Activated naive CD4-positive, alpha-beta T cell treated with anti-CD3 and anti-CD28 coated beads for 36 hours (primary cell): ENCODE data around the gene BCL2. TPM values are rescaled to one million over a fixed set of nuclear protein-coding genes. Genes with fewer than 3 reads are reported as not detected.
A peak's percentile ranks its signal among the peaks of the same experiment; 100 is the strongest.
"Not testable (repeated sequence)": the region's sequence is repeated elsewhere in the genome, so short reads cannot be mapped to it uniquely, and the experiment has no call there.

ENCODE experiments used
- CTCF ChIA-PET: fragments of 350-600 bp; sonication (Branson Sonifier 250); formaldehyde crosslinking; loops from one replicate; lab custom pipeline; 2021; ENCODE audit warnings: antibody characterized with exemption; lab: Charles Lee
- DNase-seq: peaks from one replicate; pipeline ENCODE4 v3.0.0-alpha.2; 2020
- H3K27ac Mint-ChIP-seq: one replicate; pipeline ENCODE4 v1.8.0; 2021; ENCODE audit warnings: mild to moderate bottlenecking, mixed read lengths
- H3K27me3 Mint-ChIP-seq: one replicate; pipeline ENCODE4 v1.8.0; 2021; ENCODE audit warnings: low read depth, mixed read lengths
- H3K36me3 Mint-ChIP-seq: one replicate; pipeline ENCODE4 v1.8.0; 2021; ENCODE audit warnings: low read depth, mixed read lengths
- H3K4me1 Mint-ChIP-seq: one replicate; pipeline ENCODE4 v1.8.0; 2021; ENCODE audit warnings: low read depth, mixed read lengths
- H3K4me3 Mint-ChIP-seq: one replicate; pipeline ENCODE4 v1.8.0; 2021; ENCODE audit warnings: mild to moderate bottlenecking, moderate library complexity, mixed read lengths
- H3K9me3 Mint-ChIP-seq: one replicate; pipeline ENCODE4 v1.8.0; 2021; ENCODE audit warnings: mixed read lengths
- intact Hi-C: fragments of 100-400 bp; cut with micrococcal nuclease; formaldehyde crosslinking; loops from one replicate; pipeline ENCODE4 v1.15.1; 2023
- total RNA-seq, 2 experiments: library from RNA; stranded (reverse); gene quantifications; one replicate each; pipeline ENCODE4 v1.2.3, GENCODE V29; 2021

BCL2 gene
- total RNA-seq, 2 experiments from 2014 or later: 48.4 to 49.6 TPM

DNA sequence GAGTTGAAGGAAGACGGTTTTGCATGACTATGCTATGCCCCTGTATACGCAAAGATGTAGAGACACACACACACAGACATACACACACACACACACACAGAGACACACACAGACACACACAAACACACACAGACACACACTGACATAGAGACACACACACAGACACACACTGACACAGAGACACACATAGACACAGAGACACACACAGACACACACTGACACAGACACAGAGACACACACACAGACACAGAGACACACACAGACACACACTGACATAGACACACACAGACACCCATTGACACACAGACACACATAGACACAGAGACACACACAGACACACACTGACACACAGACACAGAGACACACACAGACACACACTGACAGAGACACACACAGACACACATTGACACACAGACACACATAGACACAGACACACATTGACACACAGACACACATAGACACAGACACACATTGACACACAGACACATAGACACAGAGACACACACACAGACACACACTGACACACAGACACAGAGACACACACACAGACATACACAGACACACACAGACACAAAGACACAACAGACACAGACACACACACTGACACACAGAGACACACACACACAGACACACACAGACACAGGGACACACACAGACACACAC lies 121.3 kb downstream of the BCL2 start:
- peaks cover 1% of the 10 kb centered on the region for H3K36me3 Mint-ChIP-seq
- H3K27ac Mint-ChIP-seq: no peak overlapping the region
- CTCF ChIA-PET: interaction anchor here (1.0 to 2.5 kb wide), 4 partner anchors 40 to 120 kb away, joined by 3 to 10 read pairs (median 4); no protein-coding TSS in a partner anchor
- no peaks in the 10 kb centered on the region for H3K27me3 Mint-ChIP-seq
- H3K4me1 Mint-ChIP-seq: peaks cover 20% of the 10 kb centered on the region
- H3K9me3 Mint-ChIP-seq: no peaks in the 10 kb centered on the region
- DNase-seq: no peak
- H3K4me3 Mint-ChIP-seq: no peak overlapping the region
- intact Hi-C loops: no loop called here

DNA sequence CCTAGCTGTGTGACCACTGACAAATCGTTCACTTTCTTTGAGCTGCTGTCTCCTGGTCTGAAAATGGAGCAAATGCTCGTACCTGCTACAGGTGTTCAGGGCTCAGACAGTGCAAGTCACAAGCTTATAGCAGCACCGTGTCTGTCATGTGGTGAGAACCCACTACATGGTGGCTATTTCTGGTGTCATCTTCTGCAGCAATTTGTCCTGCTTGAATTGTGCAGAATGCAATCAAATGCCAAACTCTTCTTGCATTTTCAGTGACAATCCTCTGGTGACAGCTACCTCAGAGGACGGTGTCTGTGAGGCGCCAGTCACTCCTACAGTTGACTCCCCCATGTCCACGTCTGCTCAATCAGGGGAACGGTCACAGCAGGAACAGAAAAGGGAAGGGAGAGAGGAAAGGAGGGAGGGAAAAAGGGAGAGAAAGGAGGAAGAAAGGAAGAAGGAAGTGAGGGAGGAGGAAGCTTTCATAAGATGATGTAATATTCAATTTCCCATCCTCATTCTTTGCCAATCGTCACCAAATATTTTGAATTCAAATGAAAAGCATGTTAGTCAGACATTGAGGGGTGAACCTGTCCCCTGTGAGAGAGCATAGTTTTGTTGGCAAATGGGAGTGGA lies 122.2 kb downstream of the BCL2 start:
- peak; percentile 40 for DNase-seq

DNA sequence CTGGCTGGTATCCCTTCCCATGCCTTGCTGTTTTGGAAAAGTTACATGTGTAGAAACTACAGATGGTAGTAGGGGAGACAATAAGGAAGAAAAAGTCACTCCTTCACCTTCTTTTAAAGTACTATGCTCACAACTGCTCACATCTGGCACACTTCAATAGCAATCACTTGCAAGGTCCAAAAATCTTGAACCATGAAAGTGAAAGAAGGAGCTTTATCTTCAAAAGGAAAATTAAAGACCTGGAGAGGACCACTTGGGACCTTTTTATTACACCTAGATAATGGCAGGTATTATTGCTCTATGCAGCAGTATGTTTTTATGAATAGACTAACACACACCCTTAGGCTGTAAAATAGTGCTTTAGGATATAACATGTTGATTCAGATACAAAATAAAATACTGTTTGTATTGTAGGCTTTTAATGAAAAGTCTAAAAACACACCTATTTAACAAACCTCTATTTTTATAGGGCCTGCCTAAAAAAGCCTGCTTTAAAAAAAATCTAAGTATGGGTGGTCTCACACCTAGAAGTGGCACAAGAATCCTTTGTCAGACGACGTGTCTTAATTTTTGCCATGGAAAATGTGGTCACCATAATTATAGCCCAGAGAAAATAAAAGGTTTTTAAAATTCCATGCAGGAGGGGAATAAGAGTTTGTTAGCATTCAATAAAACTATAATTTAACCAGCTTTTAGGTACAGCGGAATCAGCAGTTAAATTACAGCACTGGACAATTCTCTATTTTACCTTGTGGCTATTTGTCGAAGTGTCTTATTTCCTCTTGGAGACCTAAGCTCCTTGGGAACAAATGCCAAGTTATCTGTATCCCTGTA lies 124.0 kb downstream of the BCL2 start:
- Mint-ChIP-seq H3K9me3 (peaks cover 2% of the 10 kb centered on the region), H3K36me3 (peaks cover 6% of the 10 kb centered on the region), H3K27ac (no peak overlapping the region), H3K4me3 (no peak overlapping the region), H3K4me1 (peaks cover 25% of the 10 kb centered on the region), H3K27me3 (no peaks in the 10 kb centered on the region)
- intact Hi-C loops: loop anchor here (2.0 kb wide), 1 partner anchor 35 kb away; no protein-coding TSS in a partner anchor
- CTCF ChIA-PET: interaction anchor here (0.7 to 2.5 kb wide), 9 partner anchors 10 to 123 kb away, joined by 3 to 10 read pairs (median 3); no protein-coding TSS in a partner anchor
- no peak for DNase-seq

More for the DNA sequence above, 122.2 kb downstream of the BCL2 start:
- intact Hi-C loops: loop anchor here (1.0 to 2.0 kb wide), 2 partner anchors 10 to 37 kb away; no protein-coding TSS in a partner anchor
- peaks cover 3% of the 10 kb centered on the region for H3K36me3 Mint-ChIP-seq
- peaks cover 20% of the 10 kb centered on the region for H3K4me1 Mint-ChIP-seq
- no peaks in the 10 kb centered on the region for H3K9me3 Mint-ChIP-seq
- H3K27ac Mint-ChIP-seq: no peak overlapping the region
- H3K27me3 Mint-ChIP-seq: no peaks in the 10 kb centered on the region
- CTCF ChIA-PET: interaction anchor here (0.7 to 2.5 kb wide), 11 partner anchors 9 to 121 kb away, joined by 3 to 10 read pairs (median 3); no protein-coding TSS in a partner anchor
- H3K4me3 Mint-ChIP-seq: no peak overlapping the region

DNA sequence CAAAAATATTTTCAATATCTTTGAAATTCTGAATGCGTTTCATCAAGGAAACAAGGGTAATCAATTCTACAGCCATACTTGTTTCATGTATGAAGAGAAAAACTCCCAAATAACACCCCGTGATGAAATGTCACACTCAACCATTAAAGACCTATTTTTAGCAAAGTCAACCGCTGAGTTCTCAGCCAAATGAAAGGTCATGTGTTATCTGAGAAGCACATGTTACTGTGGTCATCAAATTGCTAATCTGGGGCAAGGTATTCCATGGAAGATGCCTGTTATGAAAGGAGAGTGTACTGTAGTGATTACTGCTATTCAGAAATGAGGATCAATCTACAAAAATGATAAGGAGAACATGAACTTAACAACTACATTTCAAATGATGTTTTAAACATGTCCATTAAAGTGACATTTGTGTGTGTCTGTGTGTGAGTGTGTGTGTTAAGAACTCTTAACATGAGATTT lies 126.7 kb downstream of the BCL2 start:
- no peak for DNase-seq
- Mint-ChIP-seq H3K27ac (peak overlapping the region; percentile 19), H3K4me3 (no peak overlapping the region), H3K36me3 (peaks cover 6% of the 10 kb centered on the region), H3K4me1 (peaks cover 44% of the 10 kb centered on the region), H3K9me3 (peaks cover 2% of the 10 kb centered on the region), H3K27me3 (no peaks in the 10 kb centered on the region)
- CTCF ChIA-PET: interaction anchor here (1.0 kb wide), 1 partner anchor 125 kb away, joined by 4 read pairs; no protein-coding TSS in a partner anchor
- intact Hi-C loops: no loop called here

DNA sequence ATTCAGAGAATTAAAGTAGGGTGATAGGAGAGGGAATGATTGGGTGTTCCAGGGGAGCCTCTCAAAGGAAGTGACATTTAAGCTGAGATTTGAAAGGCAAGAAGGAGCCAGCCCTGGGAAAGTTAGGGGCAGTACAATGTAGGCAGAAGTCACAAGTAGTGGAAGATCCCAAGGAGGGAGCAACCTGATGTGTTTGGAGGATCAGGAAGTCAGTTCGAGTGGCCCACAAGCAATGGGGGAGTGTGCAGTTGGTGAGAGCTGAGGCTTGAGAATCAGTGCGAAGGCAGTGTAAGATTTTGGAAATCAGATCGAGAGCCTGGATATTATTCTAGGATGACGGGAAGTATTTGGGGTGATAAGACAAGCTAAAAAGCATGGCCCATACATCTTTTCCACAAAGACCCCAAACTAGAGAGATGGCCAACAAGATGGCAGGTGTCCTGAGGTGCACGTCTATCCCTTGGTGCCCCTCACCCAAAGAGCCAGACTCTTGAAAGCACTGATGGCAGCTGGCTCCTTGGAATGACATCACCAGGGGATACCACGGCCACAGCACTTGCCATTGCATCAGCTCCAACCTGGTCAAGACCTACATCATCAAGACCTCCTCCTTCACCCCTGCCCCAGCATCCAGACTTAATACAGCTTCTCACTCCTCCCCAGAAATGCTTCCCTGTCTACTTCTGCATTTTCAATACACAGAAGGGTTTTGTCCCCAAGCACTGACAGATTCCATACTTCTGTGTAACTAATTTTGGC lies 127.3 kb downstream of the BCL2 start:
- Mint-ChIP-seq H3K4me1 (peaks cover 50% of the 10 kb centered on the region), H3K27me3 (no peaks in the 10 kb centered on the region), H3K27ac (peak overlapping the region; percentile 19), H3K36me3 (peaks cover 6% of the 10 kb centered on the region), H3K4me3 (no peak overlapping the region), H3K9me3 (peaks cover 2% of the 10 kb centered on the region)
- CTCF ChIA-PET: interaction anchor here (1.0 kb wide), 1 partner anchor 126 kb away, joined by 4 read pairs; no protein-coding TSS in a partner anchor
- intact Hi-C loops: no loop called here
- no peak for DNase-seq

DNA sequence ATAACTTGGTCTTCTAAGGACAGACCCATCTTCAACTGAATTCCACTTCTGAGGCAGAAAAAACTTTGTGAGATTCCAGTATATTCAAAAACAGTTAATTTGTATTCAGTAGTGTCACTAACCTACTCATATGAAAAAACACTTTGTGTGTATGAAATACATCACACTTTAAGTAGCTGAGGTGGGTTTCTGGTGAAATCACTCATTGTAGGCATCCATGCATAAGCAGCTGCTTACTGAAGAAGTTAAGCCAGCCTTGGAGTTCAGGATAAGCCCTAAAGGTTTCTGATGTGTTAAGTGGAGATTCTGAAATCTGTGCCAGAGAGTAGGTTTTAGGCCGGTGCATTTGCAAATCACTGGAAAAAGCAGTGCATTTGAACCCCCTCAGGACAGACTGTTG lies 128.2 kb downstream of the BCL2 start:
- no peak for DNase-seq
- Mint-ChIP-seq H3K36me3 (peaks cover 6% of the 10 kb centered on the region), H3K27me3 (no peaks in the 10 kb centered on the region), H3K4me3 (no peak overlapping the region), H3K4me1 (peaks cover 59% of the 10 kb centered on the region), H3K9me3 (peaks cover 2% of the 10 kb centered on the region), H3K27ac (no peak overlapping the region)
- intact Hi-C loops: no loop called here
- CTCF ChIA-PET: interaction anchor here (1.7 kb wide), 1 partner anchor 13 kb away, joined by 3 read pairs; no protein-coding TSS in a partner anchor

DNA sequence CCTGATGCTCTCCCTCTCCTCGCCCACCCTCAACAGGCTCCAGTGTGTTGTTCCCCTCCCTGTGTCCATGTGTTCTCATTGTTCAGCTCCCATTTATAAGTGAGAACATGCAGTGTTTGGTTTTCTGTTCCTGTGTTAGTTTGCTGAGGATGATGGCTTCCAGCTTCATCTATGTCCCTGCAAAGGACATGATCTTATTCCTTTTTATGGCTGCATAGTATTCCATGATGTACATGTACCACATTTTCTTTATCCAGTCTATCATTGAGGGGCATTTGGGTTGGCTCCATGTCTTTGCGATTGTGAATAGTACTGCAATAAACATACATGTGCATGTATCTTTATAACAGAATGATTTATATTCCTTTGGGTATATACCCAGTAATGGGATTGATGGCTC lies 128.7 kb downstream of the BCL2 start:
- H3K27ac Mint-ChIP-seq, DNase-seq, H3K27me3 Mint-ChIP-seq, H3K4me3 Mint-ChIP-seq, H3K9me3 Mint-ChIP-seq, H3K36me3 Mint-ChIP-seq, intact Hi-C loops: not testable (repeated sequence)
- H3K4me1 Mint-ChIP-seq: peaks cover 63% of the 10 kb centered on the region
- CTCF ChIA-PET: interaction anchor here (1.7 kb wide), 1 partner anchor 13 kb away, joined by 3 read pairs; no protein-coding TSS in a partner anchor

DNA sequence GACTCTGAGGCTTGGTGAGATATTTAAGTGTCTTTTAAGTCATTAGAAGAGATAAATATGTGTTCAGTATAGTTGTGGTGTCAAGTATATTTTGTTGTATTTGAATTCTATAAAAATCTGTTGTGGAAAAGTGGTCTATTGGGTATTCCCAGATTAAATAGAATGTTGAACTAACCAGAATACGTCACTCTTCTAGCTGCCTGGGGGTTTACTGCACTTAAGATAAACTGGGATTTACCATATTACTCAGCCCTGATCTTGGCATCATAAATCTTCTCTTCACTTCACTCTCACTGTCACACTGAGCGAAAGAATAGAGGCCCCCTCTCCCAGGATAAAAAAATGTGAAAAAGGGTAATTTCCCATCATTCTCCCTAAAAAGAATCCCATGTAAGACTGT lies 129.8 kb downstream of the BCL2 start:
- peaks cover 69% of the 10 kb centered on the region for H3K4me1 Mint-ChIP-seq
- intact Hi-C loops: no loop called here
- DNase-seq: no peak
- peaks cover 2% of the 10 kb centered on the region for H3K9me3 Mint-ChIP-seq
- H3K36me3 Mint-ChIP-seq: peaks cover 7% of the 10 kb centered on the region
- CTCF ChIA-PET: interaction anchor here (0.6 kb wide), 1 partner anchor 13 kb away, joined by 3 read pairs; no protein-coding TSS in a partner anchor
- peak overlapping the region; percentile 46 for H3K27ac Mint-ChIP-seq
- H3K27me3 Mint-ChIP-seq: no peaks in the 10 kb centered on the region
- no peak overlapping the region for H3K4me3 Mint-ChIP-seq

DNA sequence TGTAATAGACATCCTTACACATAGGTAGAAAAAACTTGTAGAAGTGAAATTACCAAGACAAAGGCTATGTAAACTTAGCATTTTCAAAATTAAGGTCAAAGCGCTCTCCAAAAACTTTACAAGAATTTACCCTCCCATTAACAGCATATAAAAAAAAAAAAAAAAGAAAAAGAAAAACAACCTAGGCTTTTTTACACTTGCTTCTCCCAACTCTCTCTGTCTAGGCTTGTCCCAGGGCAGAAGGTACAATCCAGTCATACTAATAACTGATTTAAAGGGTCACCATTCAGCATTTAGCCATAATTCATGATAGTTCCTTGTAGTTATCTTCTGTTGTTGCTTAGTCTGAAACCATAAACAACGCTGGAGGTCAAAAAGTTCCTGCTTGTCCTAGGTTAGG lies 130.5 kb downstream of the BCL2 start:
- intact Hi-C loops: no loop called here
- Mint-ChIP-seq H3K27me3 (no peaks in the 10 kb centered on the region), H3K4me1 (peaks cover 77% of the 10 kb centered on the region), H3K36me3 (peaks cover 7% of the 10 kb centered on the region), H3K9me3 (peaks cover 2% of the 10 kb centered on the region), H3K27ac (no peak overlapping the region), H3K4me3 (no peak overlapping the region)
- CTCF ChIA-PET: interaction anchor here (0.7 to 1.2 kb wide), 2 partner anchors 19 to 36 kb away, joined by 3 read pairs; no protein-coding TSS in a partner anchor
- no peak for DNase-seq

DNA sequence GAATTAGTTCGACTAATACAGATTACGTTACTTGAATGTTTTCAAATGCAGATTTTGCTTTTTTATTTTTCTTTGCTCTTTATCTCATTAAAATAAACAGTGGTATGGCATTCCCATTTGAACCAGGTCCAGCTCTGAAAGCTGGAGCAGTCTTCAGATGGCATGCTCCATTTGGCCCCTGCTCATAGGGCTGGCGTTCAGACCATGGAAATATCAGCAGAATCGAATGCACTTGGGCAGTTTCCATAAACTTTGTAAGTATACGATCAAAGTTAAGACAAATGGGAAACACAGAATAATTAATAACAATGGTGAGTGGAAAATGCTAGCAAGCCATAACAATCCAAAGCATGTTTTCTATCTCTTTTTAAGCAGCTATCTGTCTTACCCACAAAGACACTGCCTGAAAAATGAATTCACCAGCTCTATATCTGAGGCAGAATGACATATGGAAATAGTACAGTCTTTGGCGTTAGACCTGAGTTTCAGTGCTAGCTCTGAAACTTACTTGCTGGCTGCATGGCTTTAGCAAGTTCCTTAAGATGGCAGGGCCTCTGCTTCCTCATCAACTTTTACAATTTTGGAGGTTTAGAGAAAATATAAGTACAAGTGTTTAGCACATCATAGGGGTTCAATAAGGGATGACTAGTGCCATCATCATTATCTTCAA lies 131.6 kb downstream of the BCL2 start:
- no peak for DNase-seq
- Mint-ChIP-seq H3K27ac (peak overlapping the region; percentile 41), H3K27me3 (no peaks in the 10 kb centered on the region), H3K4me1 (peaks cover 79% of the 10 kb centered on the region), H3K36me3 (peaks cover 6% of the 10 kb centered on the region), H3K9me3 (peaks cover 2% of the 10 kb centered on the region), H3K4me3 (no peak overlapping the region)
- CTCF ChIA-PET: interaction anchor here (0.8 to 1.2 kb wide), 3 partner anchors 9 to 130 kb away, joined by 3 to 5 read pairs (median 3); no protein-coding TSS in a partner anchor
- intact Hi-C loops: loop anchor here (1.0 kb wide), 1 partner anchor 9 kb away; no protein-coding TSS in a partner anchor

DNA sequence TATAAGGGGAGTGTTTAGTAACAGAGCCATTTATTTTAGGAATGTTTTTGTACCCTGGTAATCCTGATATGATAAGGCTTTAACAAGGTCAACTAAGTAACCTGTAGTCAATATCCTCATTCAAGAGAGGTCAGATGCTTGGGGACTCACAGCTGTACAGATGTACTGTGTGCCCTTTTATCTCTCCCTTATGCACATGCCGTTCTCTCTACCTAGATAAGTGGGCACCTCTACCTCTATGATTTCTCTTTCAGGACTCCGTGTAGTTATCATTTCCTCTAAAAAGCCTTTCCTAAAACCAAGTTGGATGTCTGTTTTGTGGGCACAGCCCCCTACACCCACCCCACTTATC lies 132.4 kb downstream of the BCL2 start:
- DNase-seq: no peak
- Mint-ChIP-seq H3K27ac (peak overlapping the region; percentile 41), H3K4me3 (no peak overlapping the region), H3K27me3 (no peaks in the 10 kb centered on the region), H3K36me3 (peaks cover 6% of the 10 kb centered on the region), H3K4me1 (peaks cover 78% of the 10 kb centered on the region), H3K9me3 (peaks cover 2% of the 10 kb centered on the region)
- intact Hi-C loops: loop anchor here (1.0 kb wide), 1 partner anchor 10 kb away; no protein-coding TSS in a partner anchor
- CTCF ChIA-PET: interaction anchor here (0.6 to 1.6 kb wide), 4 partner anchors 15 to 181 kb away, joined by 3 read pairs; no protein-coding TSS in a partner anchor
